GM23338 (cell line): ENCODE data around the gene IRF6. TPM values are rescaled to one million over a fixed set of nuclear protein-coding genes. Genes with fewer than 3 reads are reported as not detected.

ENCODE experiments used
- ATAC-seq: fragments of 200-7000 bp; cut with Tn5 transposase; 3 replicates; pipeline ENCODE4 v1.9.1; 2020
- DNase-seq: peaks from one replicate; pipeline ENCODE4 v3.0.0-alpha.2; 2015; ENCODE audit warnings: low spot score
- H2AFZ ChIP-seq: fragments of 200-600 bp; sonication (generic); 2 replicates; pipeline ENCODE4 v1.8.0; 2016; ENCODE audit warnings: antibody characterized with exemption, mild to moderate bottlenecking, moderate library complexity
- H3F3A ChIP-seq: fragments of 200-600 bp; sonication (generic); replicated peaks from 2 replicates; pipeline ENCODE4 v1.8.0; 2017; ENCODE audit warnings: antibody characterized with exemption, mixed run types, low read depth
- H3K27ac ChIP-seq: fragments of 200-600 bp; sonication (generic); 2 replicates; pipeline ENCODE4 v1.6.1; 2016; ENCODE audit warnings: low read depth
- H3K27me3 ChIP-seq: fragments of 200-600 bp; sonication (generic); 2 replicates; pipeline ENCODE4 v1.8.0; 2016; ENCODE audit warnings: mild to moderate bottlenecking, mixed run types, moderate library complexity; ENCODE audit not compliant: insufficient read depth
- H3K36me3 ChIP-seq: fragments of 200-600 bp; sonication (generic); 2 replicates; pipeline ENCODE4 v1.8.0; 2016; ENCODE audit warnings: mild to moderate bottlenecking; ENCODE audit not compliant: insufficient read depth
- H3K4me1 ChIP-seq: fragments of 200-600 bp; sonication (generic); 2 replicates; pipeline ENCODE4 v1.8.0; 2016; ENCODE audit warnings: mild to moderate bottlenecking, moderate library complexity; ENCODE audit not compliant: insufficient read depth
- H3K4me2 ChIP-seq: fragments of 200-600 bp; sonication (generic); 2 replicates; pipeline ENCODE4 v1.7.1; 2017; ENCODE audit warnings: mixed run types
- H3K4me3 ChIP-seq: fragments of 200-600 bp; sonication (generic); 2 replicates; pipeline ENCODE4 v1.6.1; 2016; ENCODE audit warnings: mixed run types
- H3K79me2 ChIP-seq: fragments of 200-600 bp; sonication (generic); replicated peaks from 2 replicates; pipeline ENCODE4 v1.8.0; 2017; ENCODE audit warnings: mild to moderate bottlenecking; ENCODE audit not compliant: insufficient read depth
- H3K9me2 ChIP-seq: fragments of 200-600 bp; sonication (generic); 2 replicates; pipeline ENCODE4 v1.8.0; 2017; ENCODE audit not compliant: insufficient read depth
- H4K20me1 ChIP-seq: fragments of 200-600 bp; sonication (generic); replicated peaks from 2 replicates; pipeline ENCODE4 v1.8.0; 2017; ENCODE audit warnings: mild to moderate bottlenecking; ENCODE audit not compliant: insufficient read depth
- H3K27ac Mint-ChIP-seq: 2 replicates; pipeline ENCODE4 v1.8.0; 2020; ENCODE audit warnings: inconsistent platforms, mild to moderate bottlenecking, moderate library complexity, mixed read lengths
- H3K27me3 Mint-ChIP-seq: 3 replicates; pipeline ENCODE4 v1.8.0; 2022; ENCODE audit warnings: low read depth, mild to moderate bottlenecking, moderate library complexity, mixed read lengths, inconsistent platforms; ENCODE audit not compliant: insufficient read depth, poor library complexity
- H3K36me3 Mint-ChIP-seq: 3 replicates; pipeline ENCODE4 v1.8.0; 2021; ENCODE audit warnings: low read depth, mild to moderate bottlenecking, inconsistent platforms, moderate library complexity, mixed read lengths
- H3K4me1 Mint-ChIP-seq: 3 replicates; pipeline ENCODE4 v1.8.0; 2020; ENCODE audit warnings: mild to moderate bottlenecking, inconsistent platforms, mixed read lengths
- H3K4me3 Mint-ChIP-seq: 3 replicates; pipeline ENCODE4 v1.8.0; 2021; ENCODE audit warnings: moderate library complexity, mild to moderate bottlenecking, inconsistent platforms, mixed read lengths
- H3K9me3 Mint-ChIP-seq: 3 replicates; pipeline ENCODE4 v1.8.0; 2020; ENCODE audit warnings: moderate library complexity, mild to moderate bottlenecking, inconsistent platforms, mixed read lengths
- CREB1 ChIP-seq: fragments of 250-450 bp; sonication (Bioruptor Pico); IDR thresholded peaks from 2 replicates; pipeline ENCODE4 v1.5.0; 2020; ENCODE audit warnings: low read depth, mild to moderate bottlenecking, moderate library complexity
- ETS1 ChIP-seq: IDR thresholded peaks from 2 replicates; pipeline ENCODE4 v1.6.1; 2016; ENCODE audit warnings: antibody characterized with exemption
- EZH2 ChIP-seq: fragments of 200-600 bp; sonication (generic); IDR thresholded peaks from one replicate; pipeline ENCODE4 v1.8.0; 2017; ENCODE audit warnings: antibody characterized with exemption, mild to moderate bottlenecking, low read depth; ENCODE audit not compliant: unreplicated experiment
- EZH2phosphoT487 ChIP-seq: fragments of 200-600 bp; sonication (generic); IDR thresholded peaks from one replicate; pipeline ENCODE4 v1.8.1; 2018; ENCODE audit warnings: antibody characterized with exemption; ENCODE audit not compliant: unreplicated experiment
- JUNB ChIP-seq: IDR thresholded peaks from one replicate; pipeline ENCODE4 v1.6.1; 2016; ENCODE audit warnings: antibody characterized with exemption; ENCODE audit not compliant: unreplicated experiment
- NANOG ChIP-seq: IDR thresholded peaks from 2 replicates; pipeline ENCODE4 v1.6.1; 2016; ENCODE audit warnings: antibody characterized with exemption, borderline replicate concordance
- POLR2AphosphoS5 ChIP-seq: IDR thresholded peaks from 2 replicates; pipeline ENCODE4 v1.6.1; 2016; ENCODE audit warnings: antibody characterized with exemption, low read depth
- STAT1 ChIP-seq: IDR thresholded peaks from one replicate; pipeline ENCODE4 v1.6.1; 2016; ENCODE audit warnings: antibody characterized with exemption; ENCODE audit not compliant: unreplicated experiment
- ZNF114 ChIP-seq: fragments of 250-450 bp; sonication (Bioruptor Pico); IDR thresholded peaks from 2 replicates; pipeline ENCODE4 v1.5.0; 2020; ENCODE audit warnings: mild to moderate bottlenecking, moderate library complexity
- ZNF331 ChIP-seq: fragments of 250-450 bp; sonication (Bioruptor Pico); IDR thresholded peaks from 2 replicates; pipeline ENCODE4 v1.5.0; 2020; ENCODE audit warnings: low read depth, mild to moderate bottlenecking, moderate library complexity
- polyA plus RNA-seq: library from polyadenylated mRNA; unstranded; fragments of >200 nt; fragmentation: Nextera tagmentation; extraction: Ambion mirVana; gene quantifications from 2 replicates; pipeline ENCODE4 v1.2.1, GENCODE V29; 2016
- total RNA-seq: library from RNA; depleted of rRNA; stranded (reverse); fragments of >200 nt; shearing (Covaris generic); gene quantifications from 2 replicates; pipeline ENCODE4 v1.2.3, GENCODE V29; 2014
- TF ChIP-seq, protein P1 (sequence below): fragments of 250-450 bp; sonication (Bioruptor Pico); IDR thresholded peaks from 2 replicates; pipeline ENCODE4 v1.5.0; 2020; ENCODE audit warnings: mild to moderate bottlenecking, moderate library complexity
- TF ChIP-seq, protein P2 (sequence below), 2 experiments: fragments of 200-600 bp in 1 of 2; sonication (generic) in 1 of 2; conservative IDR thresholded peaks; 2 replicates each; pipeline versions ENCODE4 v1.5.1 to v1.6.1; 2016 to 2017; ENCODE audit warnings: antibody characterized with exemption in 2 of 2, low read depth in 2 of 2, mild to moderate bottlenecking in 2 of 2, moderate library complexity in 1 of 2

The IRF6 gene
- total and polyA plus RNA-seq, 2 experiments from 2014 or later: 4.6 to 11.7 TPM

DNA sequence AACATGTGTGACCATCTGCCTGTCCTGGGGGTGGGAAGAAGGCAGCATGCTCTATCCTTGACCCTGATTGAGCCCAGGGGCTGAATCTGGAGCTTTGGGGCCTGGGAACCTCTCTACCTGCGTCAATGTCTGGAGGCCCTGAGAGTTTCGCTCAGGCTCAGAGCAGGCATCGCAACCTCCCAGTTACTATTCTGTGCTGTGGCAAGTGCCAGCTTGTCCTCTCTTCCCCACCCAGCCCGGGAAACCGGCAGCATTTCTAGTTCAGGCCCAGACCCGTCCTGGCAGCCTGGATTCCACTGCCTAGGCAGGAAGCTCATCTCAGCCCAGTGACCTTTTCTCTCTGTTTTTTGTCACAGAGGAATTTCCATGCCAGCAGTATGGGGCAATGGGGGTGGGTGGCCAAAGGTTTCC lies 10.0 kb upstream of the IRF6 start:
- Histone ChIP-seq H3K27me3 (no peaks in the 10 kb centered on the region), H3K4me2 (no peak overlapping the region), H2AFZ (peak overlapping the region; percentile 72; the same call in 1 of the 2 replicates), H3K27ac (no peak overlapping the region), H4K20me1 (no peaks in the 10 kb centered on the region), H3F3A (no peaks in the 10 kb centered on the region), H3K79me2 (no peaks in the 10 kb centered on the region), H3K9me2 (no peaks in the 10 kb centered on the region), H3K4me3 (no peak overlapping the region), H3K4me1 (no peaks in the 10 kb centered on the region), H3K36me3 (no peaks in the 10 kb centered on the region)
- peaks cover 7% of the 10 kb centered on the region; the same call in 2 of the 3 replicates for H3K4me1 Mint-ChIP-seq
- H3K4me3 Mint-ChIP-seq: no peak overlapping the region
- TF ChIP-seq JUNB (no peak), NANOG (no peak), EZH2phosphoT487 (no peak)
- peaks cover 10% of the 10 kb centered on the region for H3K27me3 Mint-ChIP-seq
- H3K27ac Mint-ChIP-seq: no peak overlapping the region; the same call in 1 of the 2 replicates
- no peaks in the 10 kb centered on the region for H3K9me3 Mint-ChIP-seq
- ATAC-seq (no peak), DNase-seq (peak; percentile 3)
- H3K36me3 Mint-ChIP-seq: no peaks in the 10 kb centered on the region

DNA sequence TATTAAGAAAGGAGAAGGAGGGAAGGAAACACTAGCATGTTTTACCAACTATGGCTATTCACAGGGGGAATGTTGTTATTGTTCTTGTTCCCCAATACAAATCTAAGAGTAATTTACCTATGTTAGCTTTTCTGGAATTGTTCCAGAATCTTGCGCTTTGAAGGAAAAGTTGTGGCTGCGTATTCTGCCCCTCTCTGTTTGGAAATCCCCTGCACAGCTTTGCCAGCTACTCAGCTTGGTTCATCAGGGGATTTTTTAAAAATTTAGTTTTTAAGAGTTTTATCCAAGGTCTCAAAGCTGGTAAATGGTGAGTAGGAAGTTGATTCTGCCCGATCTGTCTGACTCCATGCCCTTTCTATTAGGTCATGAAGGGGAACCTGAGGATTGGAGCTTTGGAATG lies 9.5 kb upstream of the IRF6 start:
- Histone ChIP-seq H2AFZ (peak overlapping the region; percentile 72; the same call in 1 of the 2 replicates), H3K27me3 (no peaks in the 10 kb centered on the region), H3K27ac (no peak overlapping the region), H3K4me2 (no peak overlapping the region), H3K4me1 (no peaks in the 10 kb centered on the region), H3K36me3 (no peaks in the 10 kb centered on the region), H4K20me1 (no peaks in the 10 kb centered on the region), H3F3A (no peaks in the 10 kb centered on the region), H3K9me2 (no peaks in the 10 kb centered on the region), H3K79me2 (no peaks in the 10 kb centered on the region), H3K4me3 (no peak overlapping the region)
- no peak for TF ChIP-seq EZH2
- no peak for TF ChIP-seq POLR2AphosphoS5
- TF ChIP-seq, protein P1, sequence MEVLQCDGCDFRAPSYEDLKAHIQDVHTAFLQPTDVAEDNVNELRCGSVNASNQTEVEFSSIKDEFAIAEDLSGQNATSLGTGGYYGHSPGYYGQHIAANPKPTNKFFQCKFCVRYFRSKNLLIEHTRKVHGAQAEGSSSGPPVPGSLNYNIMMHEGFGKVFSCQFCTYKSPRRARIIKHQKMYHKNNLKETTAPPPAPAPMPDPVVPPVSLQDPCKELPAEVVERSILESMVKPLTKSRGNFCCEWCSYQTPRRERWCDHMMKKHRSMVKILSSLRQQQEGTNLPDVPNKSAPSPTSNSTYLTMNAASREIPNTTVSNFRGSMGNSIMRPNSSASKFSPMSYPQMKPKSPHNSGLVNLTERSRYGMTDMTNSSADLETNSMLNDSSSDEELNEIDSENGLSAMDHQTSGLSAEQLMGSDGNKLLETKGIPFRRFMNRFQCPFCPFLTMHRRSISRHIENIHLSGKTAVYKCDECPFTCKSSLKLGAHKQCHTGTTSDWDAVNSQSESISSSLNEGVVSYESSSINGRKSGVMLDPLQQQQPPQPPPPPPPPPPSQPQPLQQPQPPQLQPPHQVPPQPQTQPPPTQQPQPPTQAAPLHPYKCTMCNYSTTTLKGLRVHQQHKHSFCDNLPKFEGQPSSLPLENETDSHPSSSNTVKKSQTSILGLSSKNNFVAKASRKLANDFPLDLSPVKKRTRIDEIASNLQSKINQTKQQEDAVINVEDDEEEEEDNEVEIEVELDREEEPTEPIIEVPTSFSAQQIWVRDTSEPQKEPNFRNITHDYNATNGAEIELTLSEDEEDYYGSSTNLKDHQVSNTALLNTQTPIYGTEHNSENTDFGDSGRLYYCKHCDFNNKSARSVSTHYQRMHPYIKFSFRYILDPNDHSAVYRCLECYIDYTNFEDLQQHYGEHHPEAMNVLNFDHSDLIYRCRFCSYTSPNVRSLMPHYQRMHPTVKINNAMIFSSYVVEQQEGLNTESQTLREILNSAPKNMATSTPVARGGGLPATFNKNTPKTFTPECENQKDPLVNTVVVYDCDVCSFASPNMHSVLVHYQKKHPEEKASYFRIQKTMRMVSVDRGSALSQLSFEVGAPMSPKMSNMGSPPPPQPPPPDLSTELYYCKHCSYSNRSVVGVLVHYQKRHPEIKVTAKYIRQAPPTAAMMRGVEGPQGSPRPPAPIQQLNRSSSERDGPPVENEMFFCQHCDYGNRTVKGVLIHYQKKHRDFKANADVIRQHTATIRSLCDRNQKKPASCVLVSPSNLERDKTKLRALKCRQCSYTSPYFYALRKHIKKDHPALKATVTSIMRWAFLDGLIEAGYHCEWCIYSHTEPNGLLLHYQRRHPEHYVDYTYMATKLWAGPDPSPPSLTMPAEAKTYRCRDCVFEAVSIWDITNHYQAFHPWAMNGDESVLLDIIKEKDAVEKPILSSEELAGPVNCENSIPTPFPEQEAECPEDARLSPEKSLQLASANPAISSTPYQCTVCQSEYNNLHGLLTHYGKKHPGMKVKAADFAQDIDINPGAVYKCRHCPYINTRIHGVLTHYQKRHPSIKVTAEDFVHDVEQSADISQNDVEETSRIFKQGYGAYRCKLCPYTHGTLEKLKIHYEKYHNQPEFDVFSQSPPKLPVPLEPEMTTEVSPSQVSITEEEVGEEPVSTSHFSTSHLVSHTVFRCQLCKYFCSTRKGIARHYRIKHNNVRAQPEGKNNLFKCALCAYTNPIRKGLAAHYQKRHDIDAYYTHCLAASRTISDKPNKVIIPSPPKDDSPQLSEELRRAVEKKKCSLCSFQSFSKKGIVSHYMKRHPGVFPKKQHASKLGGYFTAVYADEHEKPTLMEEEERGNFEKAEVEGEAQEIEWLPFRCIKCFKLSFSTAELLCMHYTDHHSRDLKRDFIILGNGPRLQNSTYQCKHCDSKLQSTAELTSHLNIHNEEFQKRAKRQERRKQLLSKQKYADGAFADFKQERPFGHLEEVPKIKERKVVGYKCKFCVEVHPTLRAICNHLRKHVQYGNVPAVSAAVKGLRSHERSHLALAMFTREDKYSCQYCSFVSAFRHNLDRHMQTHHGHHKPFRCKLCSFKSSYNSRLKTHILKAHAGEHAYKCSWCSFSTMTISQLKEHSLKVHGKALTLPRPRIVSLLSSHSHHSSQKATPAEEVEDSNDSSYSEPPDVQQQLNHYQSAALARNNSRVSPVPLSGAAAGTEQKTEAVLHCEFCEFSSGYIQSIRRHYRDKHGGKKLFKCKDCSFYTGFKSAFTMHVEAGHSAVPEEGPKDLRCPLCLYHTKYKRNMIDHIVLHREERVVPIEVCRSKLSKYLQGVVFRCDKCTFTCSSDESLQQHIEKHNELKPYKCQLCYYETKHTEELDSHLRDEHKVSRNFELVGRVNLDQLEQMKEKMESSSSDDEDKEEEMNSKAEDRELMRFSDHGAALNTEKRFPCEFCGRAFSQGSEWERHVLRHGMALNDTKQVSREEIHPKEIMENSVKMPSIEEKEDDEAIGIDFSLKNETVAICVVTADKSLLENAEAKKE (CRISPR knock-in tag): no peak
- TF ChIP-seq JUNB: no peak
- no peak for TF ChIP-seq ETS1
- TF ChIP-seq EZH2phosphoT487: no peak
- TF ChIP-seq ZNF331 (CRISPR knock-in tag): no peak
- no peak for TF ChIP-seq STAT1
- no peak for TF ChIP-seq CREB1 (CRISPR knock-in tag)
- TF ChIP-seq ZNF114 (CRISPR knock-in tag): no peak
- no peak for TF ChIP-seq NANOG
- TF ChIP-seq, protein P2, sequence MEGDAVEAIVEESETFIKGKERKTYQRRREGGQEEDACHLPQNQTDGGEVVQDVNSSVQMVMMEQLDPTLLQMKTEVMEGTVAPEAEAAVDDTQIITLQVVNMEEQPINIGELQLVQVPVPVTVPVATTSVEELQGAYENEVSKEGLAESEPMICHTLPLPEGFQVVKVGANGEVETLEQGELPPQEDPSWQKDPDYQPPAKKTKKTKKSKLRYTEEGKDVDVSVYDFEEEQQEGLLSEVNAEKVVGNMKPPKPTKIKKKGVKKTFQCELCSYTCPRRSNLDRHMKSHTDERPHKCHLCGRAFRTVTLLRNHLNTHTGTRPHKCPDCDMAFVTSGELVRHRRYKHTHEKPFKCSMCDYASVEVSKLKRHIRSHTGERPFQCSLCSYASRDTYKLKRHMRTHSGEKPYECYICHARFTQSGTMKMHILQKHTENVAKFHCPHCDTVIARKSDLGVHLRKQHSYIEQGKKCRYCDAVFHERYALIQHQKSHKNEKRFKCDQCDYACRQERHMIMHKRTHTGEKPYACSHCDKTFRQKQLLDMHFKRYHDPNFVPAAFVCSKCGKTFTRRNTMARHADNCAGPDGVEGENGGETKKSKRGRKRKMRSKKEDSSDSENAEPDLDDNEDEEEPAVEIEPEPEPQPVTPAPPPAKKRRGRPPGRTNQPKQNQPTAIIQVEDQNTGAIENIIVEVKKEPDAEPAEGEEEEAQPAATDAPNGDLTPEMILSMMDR (conservative IDR thresholded peaks at IDR 0.05; ENCODE audit: low read depth in 2 of 2): no peak
- Mint-ChIP-seq H3K27me3 (peaks cover 10% of the 10 kb centered on the region), H3K9me3 (no peaks in the 10 kb centered on the region), H3K36me3 (no peaks in the 10 kb centered on the region), H3K27ac (no peak overlapping the region), H3K4me3 (no peak overlapping the region), H3K4me1 (peaks cover 7% of the 10 kb centered on the region; the same call in 2 of the 3 replicates)
- DNase-seq: no peak
- ATAC-seq: no peak
